Sigmoid colon (tissue), 4 donors: ENCODE results near the gene NTMT2.

Experiments used
- POLR2A ChIP-seq, 2 donors: fragments of 450-650 bp; IDR thresholded peaks; one replicate each; pipeline ENCODE4 v1.6.1; 2016; ENCODE audit warnings: antibody characterized with exemption in 2 of 2, mild to moderate bottlenecking in 2 of 2, moderate library complexity in 2 of 2
- POLR2AphosphoS5 ChIP-seq, 4 donors: sonication (generic); formaldehyde crosslinking; IDR thresholded peaks; one replicate each; pipeline ENCODE4 v1.6.1; 2017; ENCODE audit warnings: antibody characterized with exemption in 4 of 4
- TF ChIP-seq, protein P1 (sequence below), 4 experiments: fragments of 450-650 bp in 3 of 4; fragments of 200-600 bp in 1 of 4; IDR thresholded peaks; one replicate each; pipeline ENCODE4 v1.5.1; 2016 to 2019; ENCODE audit warnings: antibody characterized with exemption in 4 of 4, mild to moderate bottlenecking in 3 of 4, moderate library complexity in 2 of 4

GRCh38 chr1:170146720-170147263 is 1.0 kb downstream of the NTMT2 start:
- TF ChIP-seq, protein P1, sequence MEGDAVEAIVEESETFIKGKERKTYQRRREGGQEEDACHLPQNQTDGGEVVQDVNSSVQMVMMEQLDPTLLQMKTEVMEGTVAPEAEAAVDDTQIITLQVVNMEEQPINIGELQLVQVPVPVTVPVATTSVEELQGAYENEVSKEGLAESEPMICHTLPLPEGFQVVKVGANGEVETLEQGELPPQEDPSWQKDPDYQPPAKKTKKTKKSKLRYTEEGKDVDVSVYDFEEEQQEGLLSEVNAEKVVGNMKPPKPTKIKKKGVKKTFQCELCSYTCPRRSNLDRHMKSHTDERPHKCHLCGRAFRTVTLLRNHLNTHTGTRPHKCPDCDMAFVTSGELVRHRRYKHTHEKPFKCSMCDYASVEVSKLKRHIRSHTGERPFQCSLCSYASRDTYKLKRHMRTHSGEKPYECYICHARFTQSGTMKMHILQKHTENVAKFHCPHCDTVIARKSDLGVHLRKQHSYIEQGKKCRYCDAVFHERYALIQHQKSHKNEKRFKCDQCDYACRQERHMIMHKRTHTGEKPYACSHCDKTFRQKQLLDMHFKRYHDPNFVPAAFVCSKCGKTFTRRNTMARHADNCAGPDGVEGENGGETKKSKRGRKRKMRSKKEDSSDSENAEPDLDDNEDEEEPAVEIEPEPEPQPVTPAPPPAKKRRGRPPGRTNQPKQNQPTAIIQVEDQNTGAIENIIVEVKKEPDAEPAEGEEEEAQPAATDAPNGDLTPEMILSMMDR (IDR thresholded peaks at IDR 0.05) = no peak
- no peak for TF ChIP-seq POLR2A (IDR thresholded peaks at IDR 0.05)
- no peak for TF ChIP-seq POLR2AphosphoS5 (IDR thresholded peaks at IDR 0.05)
